ENCODE data around the gene PPP1R18.

Gene PPP1R18

GRCh38 chr6:30688569-30688968 is 2.1 kb upstream of the PPP1R18 start:
- Histone ChIP-seq H3K36me3 (ENCODE audit: low read length) (no peaks in the 10 kb centered on the region), H2AFZ (ENCODE audit: low read depth, low read length, severe bottlenecking) (no peak overlapping the region), H3K9me2 (replicated peaks; ENCODE audit: insufficient read depth, low read length) (no peaks in the 10 kb centered on the region), H4K20me1 (ENCODE audit: low read depth, low read length) (no peaks in the 10 kb centered on the region), H3F3A (ENCODE audit: insufficient read depth) (peaks cover 55% of the 10 kb centered on the region), H3K4me3 (ENCODE audit: insufficient read depth, low read length, poor library complexity, severe bottlenecking) (no peak overlapping the region), H3K4me2 (ENCODE audit: low read depth, low read length, poor library complexity, severe bottlenecking) (peak overlapping the region; percentile 92), H3K9me3 (ENCODE audit: insufficient read depth, low read length) (no peaks in the 10 kb centered on the region), H3K9ac (ENCODE audit: low read length) (peak overlapping the region; percentile 82), H3K79me2 (ENCODE audit: insufficient read depth, low read length) (peaks cover 36% of the 10 kb centered on the region), H3K27ac (ENCODE audit: low read depth, low read length) (peak overlapping the region; percentile 94), H3K27me3 (ENCODE audit: low read length) (no peaks in the 10 kb centered on the region)
- TF ChIP-seq CTCF (IDR thresholded peaks at IDR 0.05; ENCODE audit: insufficient read depth, low read length, poor library complexity, severe bottlenecking) (peak; percentile 38), EZH2phosphoT487 (conservative IDR thresholded peaks at IDR 0.05; ENCODE audit: low read length) (no peak)

DNA sequence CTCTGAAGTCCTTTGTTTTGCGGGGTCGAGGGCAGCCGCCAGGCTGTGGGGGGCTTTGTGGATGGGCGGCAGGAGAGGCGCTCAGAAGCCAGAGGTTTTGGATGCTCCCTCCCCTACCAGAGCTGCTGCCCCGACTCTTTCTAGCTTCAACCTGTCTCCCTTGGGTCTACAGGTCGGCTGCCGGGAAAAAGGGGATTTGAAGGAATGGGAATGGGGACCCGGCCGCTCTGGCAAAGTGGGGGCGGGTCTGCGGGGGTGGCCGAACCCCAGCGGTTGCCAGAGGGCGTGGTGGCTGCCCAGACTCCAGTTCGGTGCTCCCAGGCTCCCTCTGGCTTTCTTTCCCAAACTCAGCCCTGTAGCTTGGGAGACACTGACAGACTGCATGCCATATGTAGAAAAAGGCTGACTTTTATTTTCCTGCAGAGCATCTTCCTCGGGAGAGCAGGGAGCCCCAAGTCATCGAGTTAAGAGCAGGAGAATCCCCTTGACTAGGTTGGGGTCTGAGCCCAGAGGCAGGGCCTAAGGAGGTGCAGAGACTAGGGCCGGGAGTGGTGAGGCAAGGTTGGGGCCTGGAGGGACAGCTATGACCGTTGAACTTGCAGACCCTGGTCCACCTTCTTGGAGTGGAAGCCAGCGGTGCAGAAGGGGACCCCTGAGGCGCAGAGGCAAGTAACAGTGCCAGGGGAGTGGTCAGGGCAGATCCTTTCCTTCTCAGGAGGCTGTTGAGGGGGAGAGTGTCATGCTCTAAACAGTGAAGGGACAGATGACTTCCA is 1.4 kb upstream of the PPP1R18 start:
- peak overlapping the region; percentile 92 for H3K4me2 ChIP-seq (ENCODE audit: low read depth, low read length, poor library complexity, severe bottlenecking)
- TF ChIP-seq CTCF (IDR thresholded peaks at IDR 0.05; ENCODE audit: insufficient read depth, low read length, poor library complexity, severe bottlenecking) (no peak), EZH2phosphoT487 (conservative IDR thresholded peaks at IDR 0.05; ENCODE audit: low read length) (no peak)
- H3K27me3 ChIP-seq (ENCODE audit: low read length), result no peaks in the 10 kb centered on the region
- H3K9me3 ChIP-seq (ENCODE audit: insufficient read depth, low read length), result no peaks in the 10 kb centered on the region
- H3K9me2 ChIP-seq (replicated peaks; ENCODE audit: insufficient read depth, low read length), result no peaks in the 10 kb centered on the region
- H4K20me1 ChIP-seq (ENCODE audit: low read depth, low read length), result no peaks in the 10 kb centered on the region
- H3K9ac ChIP-seq (ENCODE audit: low read length), result peak overlapping the region; percentile 82
- peak overlapping the region; percentile 91 for H3K4me3 ChIP-seq (ENCODE audit: insufficient read depth, low read length, poor library complexity, severe bottlenecking)
- peaks cover 43% of the 10 kb centered on the region for H3K79me2 ChIP-seq (ENCODE audit: insufficient read depth, low read length)
- H3F3A ChIP-seq (ENCODE audit: insufficient read depth), result peaks cover 62% of the 10 kb centered on the region
- H3K27ac ChIP-seq (ENCODE audit: low read depth, low read length), result peak overlapping the region; percentile 94
- H3K36me3 ChIP-seq (ENCODE audit: low read length), result no peaks in the 10 kb centered on the region
- H2AFZ ChIP-seq (ENCODE audit: low read depth, low read length, severe bottlenecking), result no peak overlapping the region

- peak overlapping the region; percentile 82 for H3K9ac ChIP-seq (ENCODE audit: low read length)
- peak overlapping the region; percentile 92 for H3K4me2 ChIP-seq (ENCODE audit: low read depth, low read length, poor library complexity, severe bottlenecking)
- H3K27ac ChIP-seq (ENCODE audit: low read depth, low read length), result peak overlapping the region; percentile 94
- peak overlapping the region; percentile 91 for H3K4me3 ChIP-seq (ENCODE audit: insufficient read depth, low read length, poor library complexity, severe bottlenecking)
- H3K79me2 ChIP-seq (ENCODE audit: insufficient read depth, low read length), result peaks cover 51% of the 10 kb centered on the region
- H3K9me2 ChIP-seq (replicated peaks; ENCODE audit: insufficient read depth, low read length), result no peaks in the 10 kb centered on the region
- no peaks in the 10 kb centered on the region for H3K36me3 ChIP-seq (ENCODE audit: low read length)
- peaks cover 63% of the 10 kb centered on the region for H3F3A ChIP-seq (ENCODE audit: insufficient read depth)
- no peaks in the 10 kb centered on the region for H3K27me3 ChIP-seq (ENCODE audit: low read length)
- H2AFZ ChIP-seq (ENCODE audit: low read depth, low read length, severe bottlenecking), result peak overlapping the region; percentile 49
- TF ChIP-seq EZH2phosphoT487 (conservative IDR thresholded peaks at IDR 0.05; ENCODE audit: low read length) (no peak), CTCF (IDR thresholded peaks at IDR 0.05; ENCODE audit: insufficient read depth, low read length, poor library complexity, severe bottlenecking) (no peak)
- no peaks in the 10 kb centered on the region for H3K9me3 ChIP-seq (ENCODE audit: insufficient read depth, low read length)
- no peaks in the 10 kb centered on the region for H4K20me1 ChIP-seq (ENCODE audit: low read depth, low read length)
Measured at GRCh38 chr6:30686908-30687658, 638 bp upstream of the PPP1R18 start.

All from SU-DHL-6 (cell line).